Left colon (tissue), 2 donors: Measurements from ENCODE around the gene TWIST2. TPM values are rescaled to one million over a fixed set of nuclear protein-coding genes. Genes with fewer than 3 reads are reported as not detected.

ENCODE experiments used
- ATAC-seq: fragments of 200-7000 bp; cut with Tn5 transposase; one replicate; pipeline ENCODE4 v1.9.1; 2020; ENCODE audit warnings: mild to moderate bottlenecking, moderate library complexity
- DNase-seq, 2 donors: peaks; one replicate each; pipeline ENCODE4 v3.0.0-alpha.2; 2020
- intact Hi-C, 2 donors: fragments of 100-400 bp; cut with DNase I in 1 of 2; cut with micrococcal nuclease in 1 of 2; formaldehyde crosslinking; loops; one replicate each; pipeline versions ENCODE4 v1.11.2 to v1.14.0; 2022; cut with DNase I, micrococcal nuclease
- total RNA-seq, 2 donors: library from RNA; stranded (reverse); fragmentation: NEBNext Ultra II Directional; extraction: Animal tissue kit (Norgen Biotek cat#: 25700); gene quantifications; one replicate each; pipeline ENCODE4 v1.2.1, GENCODE V29; 2021
- donor health status: DM: no; HTN: no; CAD: no.
- donor health status: DM: yes; HTN: yes; CAD: no.

TWIST2 gene
- total RNA-seq, 2 donors from 2014 or later = 1.7 to 4.2 TPM

DNA sequence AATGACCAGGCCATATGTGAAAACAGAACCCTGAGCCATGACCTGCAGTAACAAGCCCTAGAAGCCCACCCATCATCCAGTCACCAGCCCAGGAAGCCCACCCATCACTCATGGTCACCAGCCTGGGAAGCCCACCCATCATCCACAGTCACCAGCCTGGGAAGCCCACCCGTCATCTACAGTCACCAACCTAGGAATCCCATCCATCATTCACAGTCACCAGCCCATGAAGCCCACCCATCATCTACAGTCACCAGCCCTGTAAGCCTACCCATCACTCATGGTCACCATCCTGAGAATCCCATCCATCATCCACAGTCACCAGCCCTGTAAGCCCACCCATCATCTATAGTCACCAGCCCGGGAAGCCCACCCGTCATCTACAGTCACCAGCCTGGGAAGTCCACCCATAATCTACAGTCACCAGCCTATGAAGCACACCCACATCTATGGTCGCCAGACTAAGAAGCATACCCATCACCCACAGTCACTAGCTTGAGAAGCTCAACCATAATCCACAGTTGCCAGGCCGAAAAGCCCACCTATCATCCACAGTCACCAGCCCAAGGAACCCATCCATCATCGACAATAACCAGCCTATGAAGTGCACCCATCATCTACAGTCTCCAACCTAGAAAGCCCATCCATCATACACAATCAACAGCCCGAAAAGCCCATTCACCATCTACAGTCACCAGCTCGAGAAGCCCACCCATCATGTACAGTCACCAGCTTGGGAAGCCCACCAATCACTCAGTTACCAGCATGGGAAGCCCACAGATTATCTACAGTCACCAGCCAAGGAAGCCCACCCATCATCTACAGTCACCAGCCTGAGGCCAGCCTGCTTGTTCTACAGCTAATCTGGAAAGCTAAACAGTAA is 91.9 kb downstream of the TWIST2 start:
- intact Hi-C loops = no loop called here
- ATAC-seq (no peak), DNase-seq (no peak)

DNA sequence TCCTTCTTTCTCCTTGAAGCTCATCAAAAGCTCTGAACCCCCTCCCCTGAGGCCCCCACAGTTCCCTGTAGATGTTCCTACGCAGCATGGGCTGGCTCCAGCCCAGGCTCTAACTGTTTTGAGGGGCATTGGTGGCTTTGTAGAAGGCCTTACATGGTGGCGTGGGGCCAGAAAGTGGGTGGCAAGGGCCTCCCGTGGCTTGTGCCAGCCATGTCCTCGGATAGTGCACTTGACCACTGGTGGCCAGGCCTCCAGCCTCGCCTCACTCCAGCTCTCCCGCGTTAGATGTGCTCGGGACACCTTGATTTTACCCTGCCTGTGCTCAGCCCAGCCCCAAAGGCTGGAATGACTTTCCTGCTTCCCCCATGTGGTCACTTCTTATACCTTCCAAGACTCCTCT is 92.9 kb downstream of the TWIST2 start:
- intact Hi-C loops = no loop called here
- no peak for DNase-seq
- ATAC-seq = no peak

DNA sequence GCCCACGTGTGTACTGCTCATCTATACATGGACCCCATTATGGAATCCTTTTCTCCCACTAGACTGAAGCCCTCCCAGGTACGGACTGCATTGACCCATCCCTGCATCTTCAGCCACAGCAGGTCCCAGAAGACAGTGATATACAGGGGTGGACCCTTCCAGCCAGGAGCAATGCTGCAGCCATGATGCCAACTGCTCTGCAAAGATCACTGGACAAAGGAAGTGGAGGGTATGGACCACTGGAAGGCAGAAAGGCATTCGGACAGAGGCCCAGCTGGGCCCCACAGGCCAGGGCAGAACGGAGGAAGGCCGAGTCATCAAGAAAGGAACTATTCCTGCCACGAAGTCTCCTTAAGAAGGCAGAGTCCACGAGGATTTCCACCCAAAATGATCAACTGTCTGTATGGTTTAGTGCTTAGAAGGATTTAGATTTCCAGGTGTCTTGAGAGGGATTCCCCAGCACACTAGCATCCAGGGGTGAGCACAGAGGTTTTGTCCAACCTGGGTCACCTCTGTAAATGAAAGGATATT is 93.4 kb downstream of the TWIST2 start:
- no peak for ATAC-seq
- DNase-seq = no peak
- intact Hi-C loops = no loop called here

DNA sequence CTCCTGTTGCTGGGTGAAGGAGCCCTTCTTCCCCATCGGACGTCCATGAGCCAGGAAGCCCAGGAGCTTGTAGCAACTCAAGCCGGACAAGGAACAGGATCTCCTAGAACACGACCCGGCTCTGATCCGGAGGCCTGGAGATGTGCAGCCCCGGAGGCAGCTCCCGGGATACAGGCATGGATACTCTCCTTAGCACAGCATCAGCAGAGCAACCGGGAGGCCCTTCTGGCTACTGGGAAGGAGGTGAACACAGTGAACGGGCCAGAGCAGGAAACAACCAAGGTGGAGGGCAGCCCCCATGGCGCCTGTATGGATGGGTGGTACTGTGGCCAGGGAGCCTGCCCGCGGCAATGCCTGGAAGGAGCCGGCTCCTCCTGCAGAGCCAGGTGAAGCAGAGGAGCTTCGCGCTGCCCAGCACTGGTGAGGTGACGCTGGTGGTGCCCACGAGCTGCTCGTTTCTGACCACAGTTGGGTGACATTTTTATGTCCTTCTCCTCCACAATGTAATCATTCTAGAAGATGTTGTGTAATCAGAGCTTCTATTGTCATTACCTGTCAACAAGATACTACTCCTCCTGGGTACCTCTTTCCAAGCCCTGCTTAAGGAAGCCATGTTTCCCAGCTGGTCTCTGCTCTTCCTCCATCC is 94.3 kb downstream of the TWIST2 start:
- no peak for ATAC-seq
- DNase-seq = no peak
- intact Hi-C loops = no loop called here

DNA sequence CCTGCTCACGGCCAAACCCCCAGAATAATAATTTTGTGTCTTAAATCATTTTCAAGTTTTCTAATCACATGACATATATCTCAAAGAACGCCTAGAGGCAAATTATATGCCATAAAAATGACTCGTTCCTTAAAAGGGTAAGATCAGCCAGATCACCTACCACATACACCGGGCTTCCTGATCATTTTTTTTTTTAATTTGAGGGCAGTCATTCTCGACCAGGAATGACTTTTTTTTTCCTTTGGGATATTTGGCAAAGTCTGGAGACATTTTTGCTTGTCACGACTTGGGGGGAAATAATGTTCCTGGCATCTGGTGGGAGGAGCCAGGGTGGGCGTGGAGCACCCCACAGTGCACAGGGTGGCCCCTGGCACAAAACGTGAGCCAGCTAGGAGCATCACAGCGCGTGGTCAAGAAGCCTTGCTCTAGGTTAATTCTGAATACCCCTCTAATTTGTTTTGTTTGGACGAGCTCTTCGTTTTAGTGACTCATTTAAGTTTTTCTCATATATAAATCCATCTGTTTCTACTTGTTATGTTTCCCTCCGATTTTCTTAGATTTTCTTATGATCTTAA is 94.9 kb downstream of the TWIST2 start:
- DNase-seq = no peak
- intact Hi-C loops = no loop called here
- no peak for ATAC-seq

DNA sequence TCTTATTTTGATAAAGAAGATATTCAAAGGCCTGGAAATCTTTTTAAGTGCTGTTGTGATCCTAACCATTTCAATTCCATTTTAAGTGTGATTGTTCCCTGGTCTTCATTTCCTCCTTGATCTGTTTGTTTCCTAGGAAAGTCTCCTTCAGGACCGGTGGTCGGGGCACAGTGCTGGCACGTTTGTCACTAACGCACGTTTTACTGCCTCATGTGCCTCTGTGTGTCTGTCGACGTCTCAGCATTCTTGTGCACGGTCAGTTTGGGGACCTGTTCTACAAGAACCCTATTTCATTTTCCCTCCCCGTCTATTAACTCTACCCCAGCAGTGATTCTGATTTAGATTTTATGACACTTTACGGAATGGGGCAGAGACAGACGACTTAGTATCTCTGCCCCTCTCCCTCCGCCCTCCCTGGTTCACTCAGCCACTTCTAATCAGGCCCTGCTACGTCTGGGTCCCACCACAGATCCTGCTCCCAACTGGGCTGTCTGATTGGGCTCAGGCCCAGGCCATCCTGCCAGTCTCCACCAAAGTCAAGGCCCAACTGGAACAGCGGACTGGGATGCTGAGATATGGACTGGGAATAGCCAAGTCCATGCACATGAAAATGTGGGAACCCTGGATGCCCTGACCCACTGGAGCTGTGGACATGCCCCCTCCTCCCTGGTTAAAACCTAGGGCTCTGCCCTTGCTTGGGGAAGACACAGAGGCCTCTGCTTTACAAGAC is 95.6 kb downstream of the TWIST2 start:
- no peak for ATAC-seq
- intact Hi-C loops = no loop called here
- no peak for DNase-seq

DNA sequence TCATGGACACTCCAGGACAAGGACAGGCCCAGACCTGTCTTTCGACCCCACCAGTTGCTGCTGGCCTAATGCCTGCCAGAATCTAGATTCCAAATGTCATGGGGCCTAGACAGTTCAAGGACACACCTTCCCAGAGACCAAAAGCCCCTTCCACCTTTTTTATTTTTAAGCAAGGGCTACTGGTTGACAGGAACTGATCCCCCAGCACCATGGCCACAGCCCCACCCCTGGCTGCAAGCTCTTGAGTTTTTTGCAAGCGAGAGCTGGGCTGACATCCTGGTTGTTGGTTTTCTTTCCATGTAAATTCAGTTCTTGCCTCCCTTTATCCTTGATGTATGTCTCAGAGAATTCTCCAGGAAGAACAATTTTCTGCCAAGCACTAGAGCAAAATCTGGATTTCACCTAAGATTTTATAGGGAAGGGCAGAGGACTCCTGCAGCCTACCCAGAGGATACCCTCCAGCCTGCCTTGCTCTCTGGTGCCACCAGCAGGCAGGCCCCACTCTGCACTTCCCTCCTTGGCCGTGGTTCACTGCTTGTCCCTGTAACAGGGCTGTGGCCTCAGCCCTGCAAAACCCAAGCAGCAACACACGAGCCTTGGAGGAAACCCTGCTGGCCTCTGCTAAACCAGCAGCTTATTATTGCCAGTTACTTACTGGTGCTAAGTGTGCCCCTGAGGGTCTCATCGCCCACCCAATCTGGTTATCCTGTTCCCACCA is 97.7 kb downstream of the TWIST2 start:
- DNase-seq (peak in 1 of 2 donors; percentile 40), ATAC-seq (peak; percentile 62)
- intact Hi-C loops = no loop called here

DNA sequence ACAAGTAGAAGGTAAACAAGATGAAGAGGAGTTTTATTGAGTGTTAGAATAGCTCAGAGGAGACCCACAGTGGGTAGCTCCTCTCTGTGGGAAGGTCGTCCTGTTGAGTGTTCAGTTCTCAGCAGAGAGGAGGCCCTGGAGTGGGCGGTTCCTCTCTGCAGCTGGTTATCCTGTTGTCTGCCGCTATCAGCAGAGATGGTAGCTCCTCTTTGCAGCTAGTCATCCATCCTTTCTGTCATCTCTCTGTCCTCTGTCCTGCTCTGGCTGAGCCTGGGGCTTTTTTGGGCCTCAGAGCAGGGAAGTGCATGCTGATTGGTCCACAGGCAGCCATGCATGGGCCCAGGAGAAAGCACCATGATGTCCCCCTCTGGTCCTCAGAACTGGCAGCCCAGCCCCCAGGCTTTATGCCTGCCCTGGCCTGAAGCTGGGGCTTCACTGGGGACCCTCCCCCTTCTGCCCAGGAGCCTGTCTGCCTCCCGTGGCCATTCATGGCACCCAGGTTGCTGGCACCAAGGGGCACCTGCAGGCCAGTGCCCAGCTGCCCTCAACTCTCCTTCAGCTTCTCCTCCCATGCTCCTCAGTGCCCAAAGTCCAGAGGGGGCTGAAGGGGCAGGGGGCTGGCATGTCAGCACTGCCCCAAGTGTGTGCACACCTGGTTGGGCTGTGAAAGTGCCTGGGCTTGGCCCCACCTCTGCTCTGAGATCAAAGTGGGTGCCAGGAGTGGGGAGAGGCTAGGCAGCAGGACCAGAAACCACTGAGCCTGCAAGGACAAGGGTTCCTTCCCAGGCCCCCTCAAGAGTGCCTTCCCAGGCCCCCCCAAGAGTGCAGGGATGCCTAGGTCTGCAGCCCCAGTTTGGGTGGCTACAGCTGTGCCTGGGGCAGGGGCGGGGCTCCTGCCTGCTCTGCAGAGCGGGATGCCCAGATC is 98.7 kb downstream of the TWIST2 start:
- ATAC-seq (no peak), DNase-seq (no peak)
- intact Hi-C loops = no loop called here

DNA sequence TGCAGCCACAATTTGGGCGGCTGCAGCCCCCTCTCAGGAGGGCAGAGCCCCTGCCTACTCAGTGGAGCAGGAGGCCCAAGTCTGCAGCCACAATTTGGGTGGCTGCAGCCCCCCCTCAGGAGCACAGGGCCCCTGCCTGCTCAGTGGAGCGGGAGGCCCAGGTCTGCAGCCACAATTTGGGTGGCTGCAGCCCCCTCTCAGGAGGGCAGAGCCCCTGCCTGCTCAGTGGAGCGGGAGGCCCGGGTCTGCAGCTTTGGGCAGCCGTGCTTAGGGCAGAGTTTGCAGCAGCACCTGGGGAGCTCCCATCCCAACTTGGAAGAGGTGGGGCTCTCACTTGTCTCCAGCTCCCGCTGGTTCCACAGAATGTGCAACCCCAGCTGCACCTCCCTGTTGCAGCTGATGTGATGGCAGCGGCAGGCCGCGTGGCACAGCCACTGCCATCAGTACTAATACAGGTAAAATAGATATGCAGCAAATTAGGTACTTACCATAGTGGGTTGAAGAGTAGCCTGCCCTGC is 99.4 kb downstream of the TWIST2 start:
- no peak for ATAC-seq

DNA sequence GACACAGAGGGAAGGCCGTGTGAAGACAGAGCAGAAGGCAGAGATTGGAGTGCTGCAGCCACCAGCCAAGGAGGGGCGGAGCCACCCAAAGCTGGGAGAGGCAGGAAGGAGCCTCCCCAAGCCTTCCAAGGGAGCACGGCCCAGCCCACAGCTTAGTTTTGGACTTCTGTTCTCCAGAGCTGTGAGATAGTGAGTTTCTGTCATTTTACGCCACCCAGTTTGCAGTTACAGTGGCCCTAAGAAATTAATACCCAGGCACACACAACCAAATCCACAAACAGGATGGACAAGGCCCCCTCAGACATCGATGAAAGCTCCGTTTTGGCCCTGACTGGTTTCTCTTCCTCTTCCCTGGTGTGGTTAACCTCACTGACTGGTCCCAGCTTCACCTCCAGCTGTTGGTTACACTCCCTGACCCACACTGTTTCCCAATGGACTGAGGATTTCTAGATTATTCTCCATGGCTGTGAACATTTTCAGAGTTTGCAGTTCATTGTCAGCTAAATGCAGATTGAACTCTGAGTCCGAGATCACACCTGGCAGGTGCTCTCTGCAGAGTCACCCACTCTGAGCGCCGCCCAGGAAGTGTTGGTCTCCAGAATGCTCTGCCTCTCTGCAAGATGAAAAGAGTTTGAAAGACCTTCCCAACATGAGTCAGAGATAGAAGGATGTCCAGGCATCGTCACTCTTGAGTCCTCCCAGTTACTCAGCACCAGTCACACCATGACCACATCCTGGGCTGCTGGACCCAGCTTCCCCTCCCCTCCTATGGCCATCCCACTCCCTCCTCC is 100.2 kb downstream of the TWIST2 start:
- ATAC-seq = no peak

More for the DNA sequence above, 99.4 kb downstream of the TWIST2 start:
- no peak for DNase-seq
- intact Hi-C loops = no loop called here

DNA sequence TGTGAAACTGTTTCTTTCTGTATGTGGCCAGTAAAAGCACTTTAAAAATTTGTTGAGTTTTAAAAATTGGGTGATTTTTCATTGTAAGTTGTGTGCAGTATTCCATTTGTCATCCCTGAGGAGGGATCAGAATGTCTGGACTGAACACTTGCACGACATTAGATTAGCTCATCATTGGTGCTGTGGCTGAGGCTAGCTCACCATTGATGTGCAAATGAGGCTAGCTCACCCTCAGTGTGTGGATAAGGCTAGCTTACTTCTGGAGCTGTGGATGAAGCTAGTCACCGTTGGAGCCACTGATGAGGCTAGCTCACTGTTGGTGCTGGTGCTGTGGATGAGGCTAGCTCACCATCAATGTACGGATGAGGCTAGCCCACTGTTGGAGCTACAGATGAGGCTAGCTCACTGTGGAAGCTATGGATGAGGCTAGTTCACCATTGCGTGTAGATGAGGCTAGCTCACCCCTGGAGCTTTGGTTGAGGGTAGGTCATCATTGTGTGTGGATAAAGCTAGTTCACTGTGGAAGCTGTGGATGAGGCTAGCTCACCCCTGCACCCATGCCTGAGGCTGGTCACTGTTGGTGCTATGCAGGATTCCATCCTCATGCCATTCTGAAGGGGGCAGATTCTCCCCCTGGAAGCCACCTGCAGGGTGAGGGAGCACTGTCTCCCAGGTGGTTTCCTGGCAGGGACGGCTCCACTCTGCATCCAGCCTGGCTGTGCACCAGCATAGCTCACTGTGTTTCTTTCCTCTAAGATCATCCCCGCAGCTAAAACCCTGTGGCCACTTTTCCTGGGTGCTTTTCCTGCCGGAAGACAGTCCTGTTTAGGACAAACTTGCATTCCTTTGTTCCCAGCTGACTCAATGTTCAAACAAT is 101.1 kb downstream of the TWIST2 start:
- intact Hi-C loops = no loop called here
- no peak for ATAC-seq
- no peak for DNase-seq

More for the DNA sequence above, 100.2 kb downstream of the TWIST2 start:
- intact Hi-C loops = no loop called here
- DNase-seq = peak in 1 of 2 donors; percentile 23

DNA sequence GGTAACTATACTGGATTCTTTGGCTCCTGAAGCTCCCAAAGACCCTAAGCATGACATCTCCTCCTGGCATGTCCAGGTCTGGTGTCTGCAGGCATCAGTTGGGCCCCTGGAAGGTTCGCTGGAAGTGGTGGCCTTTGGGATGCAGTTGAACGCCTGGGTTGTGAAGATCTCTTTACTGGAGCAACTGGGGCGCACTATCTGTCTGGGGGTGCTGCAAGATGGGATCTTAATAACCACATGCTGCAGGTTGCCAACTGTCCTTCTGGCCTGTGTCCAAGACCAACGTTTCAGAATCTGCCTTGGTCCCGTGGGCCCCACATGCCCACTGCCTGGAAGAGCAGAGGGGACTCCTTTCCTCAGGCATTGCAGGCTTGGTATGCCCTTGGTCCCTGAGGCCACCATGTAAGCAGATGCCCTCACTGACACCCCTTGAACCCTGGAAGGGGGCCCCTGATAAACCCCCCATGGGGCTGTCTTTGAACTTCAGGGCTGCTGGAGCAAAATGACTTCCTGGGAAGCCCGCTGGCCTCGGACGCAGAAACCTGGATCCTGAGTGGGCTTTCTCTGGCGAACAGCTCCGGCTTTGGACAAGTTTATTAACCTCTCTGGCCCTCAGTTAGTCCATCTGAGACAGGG is 101.9 kb downstream of the TWIST2 start:
- intact Hi-C loops = no loop called here
- DNase-seq (no peak), ATAC-seq (no peak)

DNA sequence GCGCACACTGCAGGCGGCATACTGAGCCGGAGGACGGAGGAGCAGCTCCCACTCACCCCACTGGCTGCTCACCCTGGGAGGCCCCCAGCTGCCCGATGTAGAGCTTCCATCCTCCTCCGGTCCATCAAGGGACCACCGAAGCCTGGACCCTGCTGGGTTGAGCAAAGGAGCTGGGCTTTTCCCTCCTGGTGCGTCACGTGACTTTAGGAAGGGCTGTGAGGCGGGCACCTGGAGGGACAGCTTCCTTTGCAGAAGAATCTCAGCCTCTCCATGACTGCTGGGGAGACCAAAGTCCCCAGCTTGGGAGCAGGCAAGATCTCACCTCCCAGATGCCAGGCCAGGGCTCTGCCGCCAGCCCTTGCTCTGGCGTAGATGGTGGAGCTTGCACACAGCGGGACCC is 102.7 kb downstream of the TWIST2 start:
- ATAC-seq (no peak), DNase-seq (no peak)
- intact Hi-C loops = no loop called here

DNA sequence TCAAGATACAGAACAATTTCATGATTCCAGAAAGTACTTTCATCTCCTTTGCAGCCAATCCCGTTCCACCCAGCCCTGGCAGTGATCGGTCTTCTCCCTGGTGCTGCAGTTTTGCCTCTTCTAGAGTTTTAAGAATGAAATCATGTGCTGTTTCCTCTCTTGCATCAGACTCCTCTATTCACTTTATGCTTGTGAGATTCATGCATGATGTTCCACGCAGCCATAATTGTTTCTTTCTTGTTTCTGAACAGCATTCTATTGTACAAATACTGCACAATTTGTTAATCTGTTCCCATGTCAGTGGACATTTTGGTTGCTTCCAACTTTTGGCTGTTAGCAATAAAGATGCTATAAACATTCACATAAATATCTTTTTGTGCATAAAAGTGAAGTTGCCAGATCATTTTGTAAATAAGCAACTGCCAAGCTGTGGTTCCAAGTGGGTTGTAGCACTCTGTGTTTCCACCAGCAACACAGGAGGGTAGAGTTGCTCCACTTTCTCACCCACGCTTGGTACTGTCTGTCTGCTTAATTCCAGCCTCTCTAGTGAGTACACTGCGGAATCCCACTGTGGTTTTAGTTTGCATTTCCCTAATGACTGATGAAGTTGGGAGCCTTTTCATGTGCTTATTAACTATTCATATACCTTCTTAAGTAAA is 104.5 kb downstream of the TWIST2 start:
- intact Hi-C loops = no loop called here
- no peak for DNase-seq
- no peak for ATAC-seq
